CMK (cell line): ENCODE data around the gene CITED1.

ENCODE experiments used
- DNase-seq: peaks from one replicate; pipeline ENCODE4 v3.0.0-alpha.2; 2010; ENCODE audit warnings: low read depth

The CITED1 gene

GRCh38 chrX:72270316-72270866, 35.3 kb downstream of the CITED1 start:
- DNase-seq, result no peak

- no peak for DNase-seq
These were observed 36.0 kb downstream of the CITED1 start for GRCh38 chrX:72269671-72270251.

GRCh38 chrX:72268597-72269365, 36.9 kb downstream of the CITED1 start:
- DNase-seq, result no peak

DNA sequence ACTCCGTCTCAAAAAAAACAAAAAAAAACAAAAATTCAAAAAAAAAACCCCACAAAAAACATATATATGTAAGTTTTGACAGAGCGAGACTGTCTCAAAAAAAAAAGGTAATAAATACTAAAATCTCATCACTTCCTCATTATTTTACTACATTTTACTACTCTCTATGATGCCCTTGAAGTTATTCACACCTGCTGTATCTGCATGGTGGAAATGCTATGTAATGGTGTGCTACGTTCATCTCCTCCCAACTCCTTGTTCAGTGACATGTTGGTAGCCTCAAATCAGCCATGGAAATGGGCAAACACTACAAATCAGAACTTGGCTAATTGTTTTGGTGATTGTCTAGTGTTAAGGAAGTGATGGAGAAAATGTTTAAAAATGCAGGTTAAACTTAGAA, 40.5 kb downstream of the CITED1 start:
- no peak for DNase-seq

- no peak for DNase-seq
These were observed 43.6 kb downstream of the CITED1 start for GRCh38 chrX:72262077-72262476.

GRCh38 chrX:72260448-72260847, 45.3 kb downstream of the CITED1 start:
- DNase-seq, result no peak

DNA sequence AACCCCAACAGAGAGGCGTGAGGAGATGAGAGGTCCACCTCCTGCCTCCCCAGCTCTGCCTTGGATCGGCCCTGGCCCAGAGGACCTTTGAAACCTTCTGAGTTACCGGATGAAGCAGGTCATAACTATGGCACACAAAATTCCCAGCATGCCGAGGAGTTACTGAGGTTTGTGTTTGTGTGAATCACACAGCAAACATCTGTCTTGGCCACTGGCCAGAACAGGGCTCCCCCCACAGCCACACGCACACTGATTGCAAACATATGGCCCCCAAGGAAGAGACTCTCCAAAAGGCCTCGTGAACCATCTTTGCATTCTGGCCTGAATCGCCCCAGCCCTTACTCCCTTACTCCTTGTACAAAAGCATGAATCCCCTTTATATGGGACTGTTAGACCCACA, 47.5 kb downstream of the CITED1 start:
- DNase-seq, result no peak

DNA sequence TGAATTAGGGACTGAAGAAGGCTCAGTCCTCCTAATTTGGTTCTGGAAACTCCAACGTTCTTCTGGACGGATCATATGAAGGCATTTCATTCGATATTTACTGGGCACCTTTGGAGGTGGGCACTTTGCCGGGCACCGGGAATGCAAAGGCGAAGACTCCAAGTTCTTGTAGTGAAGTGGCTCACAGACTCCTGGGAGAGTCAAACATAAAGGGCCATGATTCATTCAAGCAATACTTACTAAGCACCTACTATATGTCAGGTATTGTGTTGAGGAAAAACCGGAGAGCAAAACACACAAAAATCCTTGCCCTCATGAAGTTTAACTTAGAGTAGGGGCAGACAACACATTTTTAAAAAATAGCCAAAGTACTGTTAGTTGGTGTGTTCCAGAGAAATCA, 49.9 kb downstream of the CITED1 start:
- DNase-seq, result no peak

GRCh38 chrX:72255445-72255844, 50.3 kb downstream of the CITED1 start:
- no peak for DNase-seq

DNA sequence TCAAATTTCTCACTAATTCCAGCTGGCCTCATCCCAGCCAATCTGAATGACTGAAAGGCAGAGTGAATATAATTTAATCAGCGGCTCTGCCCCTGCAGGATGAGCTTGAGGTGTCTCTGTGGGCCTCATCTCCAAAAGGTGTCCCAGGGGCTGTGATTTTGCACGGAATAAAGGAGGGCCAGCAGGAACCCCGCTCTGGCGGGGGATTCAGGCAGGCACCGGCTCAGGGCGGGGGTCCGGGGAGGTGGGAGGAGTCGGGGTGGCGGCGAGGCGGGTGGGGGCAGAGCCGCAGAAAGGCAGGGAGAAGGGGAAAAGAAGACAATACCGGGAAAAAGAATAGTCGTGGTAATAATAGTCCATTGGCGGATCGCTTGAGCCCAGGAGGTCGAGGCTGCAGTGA, 50.9 kb downstream of the CITED1 start:
- DNase-seq, result no peak

DNA sequence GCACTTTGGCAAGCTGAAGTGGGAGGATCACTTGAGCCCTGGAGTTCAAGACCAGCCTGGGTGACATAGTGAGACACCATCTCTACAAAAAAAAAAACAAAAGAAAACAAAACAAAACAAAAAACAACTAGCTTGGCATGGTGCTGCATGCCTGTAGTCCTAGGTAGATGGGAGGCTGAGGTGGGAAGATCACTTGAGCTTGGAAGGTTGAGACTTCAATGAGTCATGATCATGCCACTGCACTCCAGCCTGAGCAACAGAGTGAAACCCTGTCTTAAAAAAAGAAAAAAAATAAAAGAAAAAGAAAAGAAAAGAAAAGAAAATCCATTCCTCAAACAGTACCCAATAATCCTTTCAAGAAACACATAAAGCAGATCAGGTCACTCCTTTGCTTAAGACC, 52.0 kb downstream of the CITED1 start:
- no peak for DNase-seq
